Urothelium cell line (cell line): ENCODE data around the gene ZNF830.
A peak's percentile ranks its signal among the peaks of the same experiment; 100 is the strongest.
"Not testable (repeated sequence)": the region's sequence is repeated elsewhere in the genome, so short reads cannot be mapped to it uniquely, and the experiment has no call there.

Source experiments
- DNase-seq: peaks from one replicate; pipeline ENCODE4 v3.0.0; 2011; ENCODE audit warnings: low spot score, mixed read lengths
- FAIRE-seq: peaks from 2 replicates; lab custom pipeline; 2011; peaks lifted over from hg19 to GRCh38; lab: Jason Lieb, UNC

ZNF830 gene, protein sequence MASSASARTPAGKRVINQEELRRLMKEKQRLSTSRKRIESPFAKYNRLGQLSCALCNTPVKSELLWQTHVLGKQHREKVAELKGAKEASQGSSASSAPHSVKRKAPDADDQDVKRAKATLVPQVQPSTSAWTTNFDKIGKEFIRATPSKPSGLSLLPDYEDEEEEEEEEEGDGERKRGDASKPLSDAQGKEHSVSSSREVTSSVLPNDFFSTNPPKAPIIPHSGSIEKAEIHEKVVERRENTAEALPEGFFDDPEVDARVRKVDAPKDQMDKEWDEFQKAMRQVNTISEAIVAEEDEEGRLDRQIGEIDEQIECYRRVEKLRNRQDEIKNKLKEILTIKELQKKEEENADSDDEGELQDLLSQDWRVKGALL

DNA sequence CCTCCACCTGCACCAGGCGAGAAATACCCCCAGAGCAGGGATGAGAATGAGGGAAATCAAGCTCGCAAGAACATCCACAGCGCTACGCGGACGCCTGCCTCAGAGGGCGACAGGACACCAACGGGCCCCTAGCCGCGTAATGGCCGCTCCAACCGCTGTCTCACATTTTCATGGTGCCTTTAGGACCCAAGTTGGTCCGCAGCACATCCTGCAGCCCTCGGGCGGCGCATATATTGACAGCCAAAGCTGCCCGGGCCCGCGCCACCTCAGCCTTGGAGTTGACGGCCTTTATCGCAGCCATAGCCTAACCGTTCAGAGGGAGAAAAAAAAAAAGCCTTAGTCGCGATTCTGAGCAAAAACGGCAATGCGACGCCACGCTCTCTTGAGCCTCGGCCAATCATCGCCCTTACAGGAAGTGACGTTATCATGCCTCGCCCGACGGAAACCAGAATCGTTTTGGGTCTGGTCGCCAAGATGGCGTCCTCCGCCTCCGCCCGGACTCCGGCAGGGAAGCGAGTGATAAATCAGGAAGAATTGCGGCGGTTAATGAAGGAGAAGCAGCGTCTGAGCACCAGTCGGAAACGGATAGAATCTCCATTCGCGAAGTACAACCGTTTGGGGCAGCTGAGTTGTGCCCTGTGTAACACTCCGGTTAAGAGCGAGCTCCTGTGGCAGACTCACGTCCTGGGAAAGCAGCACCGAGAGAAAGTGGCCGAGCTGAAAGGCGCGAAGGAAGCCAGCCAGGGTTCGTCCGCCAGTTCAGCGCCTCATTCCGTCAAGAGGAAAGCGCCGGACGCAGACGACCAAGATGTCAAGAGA is at the start of gene ZNF830, which contains the start of gene CCT6B:
TSS of gene ZNF830 (plus strand) at position 448 of the 819 bp plus-strand sequence. CDS start at position 475, 27 bp downstream.
TSS of gene CCT6B (minus strand) at position 368 of the 819 bp plus-strand sequence. CDS start at position 301, 67 bp downstream.
- FAIRE-seq (peak; percentile 63), DNase-seq (peak; percentile 95)

DNA sequence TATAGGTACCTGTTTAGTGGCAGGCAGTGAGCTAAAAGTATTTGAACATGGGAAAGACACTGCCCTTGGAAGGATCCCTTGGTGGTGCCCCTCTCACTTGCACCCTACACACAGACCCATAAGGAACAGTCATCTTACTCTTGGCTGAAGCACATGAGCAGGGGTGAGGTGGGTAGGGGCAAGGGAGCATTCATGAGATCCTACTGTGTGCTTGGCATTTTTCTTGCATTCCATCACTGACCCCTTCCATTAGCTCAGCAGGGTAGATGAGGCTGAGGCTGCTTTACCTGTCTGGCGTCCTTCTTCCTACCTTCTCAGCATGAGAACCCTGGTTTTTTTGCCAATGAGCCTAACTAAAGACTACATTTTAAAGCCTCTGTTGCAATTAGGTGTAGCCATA is 48.3 kb upstream of the ZNF830 start:
- no peak for FAIRE-seq
- no peak for DNase-seq

DNA sequence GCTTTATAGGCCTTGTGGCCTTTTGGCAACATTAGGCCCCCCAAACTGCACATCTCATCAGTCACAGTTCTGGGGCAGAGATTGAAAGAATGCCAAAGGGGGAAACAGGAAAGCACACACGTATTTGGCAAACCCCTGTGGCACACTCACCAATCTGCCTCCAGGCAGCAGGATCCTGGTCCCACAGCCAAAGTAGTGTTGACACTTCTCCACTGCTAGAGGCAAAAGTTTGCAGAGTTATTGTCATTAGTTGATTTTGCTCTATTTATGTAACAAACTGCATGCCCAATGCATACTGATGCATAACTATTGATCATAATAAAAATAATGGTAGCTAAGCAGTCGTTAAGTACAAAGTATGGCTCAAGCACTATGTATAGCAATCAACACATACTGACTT is 45.2 kb upstream of the ZNF830 start:
- no peak for DNase-seq
- no peak for FAIRE-seq

DNA sequence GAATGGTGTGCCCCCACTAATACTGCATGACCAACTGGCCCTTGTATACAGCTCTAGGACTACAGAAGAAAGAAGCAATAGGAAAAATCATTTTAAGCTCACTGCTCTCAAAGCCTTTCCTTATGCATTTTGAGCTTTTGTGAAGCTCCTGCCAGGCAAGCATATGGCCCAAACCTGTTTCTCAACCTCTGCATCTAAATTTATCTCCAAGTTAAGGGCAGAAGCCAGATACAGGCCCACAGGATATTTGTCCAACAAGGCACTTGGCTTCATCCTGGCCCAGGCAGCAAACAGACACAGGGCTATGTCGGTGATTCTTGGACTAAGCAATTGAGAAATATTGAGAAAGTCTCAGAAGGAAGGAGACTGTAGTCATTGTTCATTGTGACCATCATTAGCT is 44.0 kb upstream of the ZNF830 start:
- FAIRE-seq: no peak
- DNase-seq: no peak

DNA sequence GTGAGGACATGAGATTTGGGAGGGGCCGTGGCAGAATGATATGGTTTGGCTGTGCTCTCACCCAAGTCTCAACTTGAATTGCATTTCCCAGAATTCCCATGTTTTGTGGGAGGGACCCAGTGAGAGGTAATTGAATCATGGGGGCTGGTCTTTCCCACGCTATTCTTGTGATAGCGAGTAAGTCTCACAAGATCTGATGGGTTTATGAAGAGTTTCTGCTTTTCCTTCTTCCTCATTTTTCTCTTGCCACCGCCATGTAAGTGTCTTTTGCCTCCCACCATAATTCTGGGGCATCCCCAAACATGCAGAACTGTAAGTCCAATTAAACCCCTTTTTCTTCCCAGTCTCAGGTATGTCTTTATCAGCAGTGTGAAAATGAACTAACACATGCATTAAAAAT is 40.7 kb upstream of the ZNF830 start:
- FAIRE-seq (no peak), DNase-seq (no peak)

DNA sequence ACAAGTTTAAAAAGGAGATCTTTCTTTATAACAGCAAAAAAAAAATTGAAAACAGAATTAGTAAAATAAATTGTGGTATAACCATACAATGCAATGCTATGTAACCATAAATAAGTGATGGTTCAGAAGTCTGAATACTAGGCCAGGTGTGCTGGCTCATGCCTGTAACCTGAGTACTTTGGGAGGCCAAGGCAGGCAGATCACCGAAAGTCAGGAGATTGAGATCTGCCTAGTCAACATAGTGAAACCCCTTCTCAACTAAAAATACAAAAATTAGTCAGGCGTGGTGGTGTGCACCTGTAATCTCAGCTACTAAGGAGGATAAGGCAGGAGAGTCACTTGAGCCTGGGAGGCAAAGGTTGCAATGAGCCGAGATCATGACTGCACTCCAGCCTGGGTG is 34.7 kb upstream of the ZNF830 start:
- DNase-seq (no peak), FAIRE-seq (no peak)

DNA sequence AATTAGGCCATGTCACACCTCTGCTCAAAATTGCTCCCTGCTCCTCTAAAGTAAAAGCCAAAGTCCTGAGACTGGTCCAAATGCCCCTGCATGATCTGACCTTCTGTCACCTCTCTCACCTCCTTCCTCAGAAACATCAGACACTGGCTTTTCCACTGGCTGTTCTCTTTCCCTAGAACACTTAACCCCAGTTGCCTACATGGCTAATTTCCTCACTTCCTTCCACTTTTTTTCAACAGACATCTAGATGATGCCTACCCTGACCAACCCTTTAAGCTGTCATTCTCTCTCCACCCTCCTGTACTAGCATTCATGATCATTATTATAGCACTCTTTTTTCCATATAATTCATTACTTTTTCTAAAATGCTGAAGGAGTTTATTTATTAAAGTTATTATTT is 31.1 kb upstream of the ZNF830 start:
- DNase-seq (no peak), FAIRE-seq (no peak)

DNA sequence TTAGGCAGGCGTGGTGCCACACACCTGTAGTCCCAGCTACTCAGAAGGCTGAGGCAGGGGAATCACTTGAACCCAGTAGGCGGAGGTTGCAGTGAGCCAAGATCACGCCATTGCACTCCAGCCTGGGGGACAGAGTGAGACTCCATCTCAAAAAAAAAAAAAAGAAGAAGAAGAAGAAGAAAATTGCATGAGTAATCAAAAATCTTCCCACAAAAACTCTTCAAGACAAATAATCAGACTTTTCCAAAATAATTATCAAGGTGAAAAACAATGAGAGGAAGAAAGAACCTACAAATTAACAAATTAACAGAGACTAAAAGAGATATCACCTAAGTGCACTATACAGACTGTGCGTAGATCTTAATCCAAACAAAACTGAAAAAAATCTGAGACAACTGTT is 10.6 kb upstream of the ZNF830 start:
- not testable (repeated sequence) for DNase-seq, FAIRE-seq

DNA sequence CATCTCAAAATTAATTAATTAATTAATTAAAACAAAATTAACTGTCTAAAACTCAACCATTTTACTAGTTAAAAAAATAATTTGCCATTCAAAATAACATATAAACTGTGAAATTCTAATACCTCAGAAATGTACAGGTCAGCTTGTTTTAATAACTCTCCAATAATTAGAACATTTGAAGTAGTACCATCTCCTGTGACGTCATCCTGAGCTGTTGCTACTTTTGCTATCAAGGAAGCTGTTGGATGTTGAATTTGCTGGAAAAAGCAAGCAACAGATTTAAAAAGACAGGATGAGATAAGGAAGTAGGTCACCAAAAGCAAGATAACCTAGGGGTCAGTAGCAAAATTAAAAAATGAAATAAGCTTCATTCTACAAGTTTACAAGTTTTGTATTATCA is 2.9 kb upstream of the ZNF830 start:
- FAIRE-seq (no peak), DNase-seq (no peak)

DNA sequence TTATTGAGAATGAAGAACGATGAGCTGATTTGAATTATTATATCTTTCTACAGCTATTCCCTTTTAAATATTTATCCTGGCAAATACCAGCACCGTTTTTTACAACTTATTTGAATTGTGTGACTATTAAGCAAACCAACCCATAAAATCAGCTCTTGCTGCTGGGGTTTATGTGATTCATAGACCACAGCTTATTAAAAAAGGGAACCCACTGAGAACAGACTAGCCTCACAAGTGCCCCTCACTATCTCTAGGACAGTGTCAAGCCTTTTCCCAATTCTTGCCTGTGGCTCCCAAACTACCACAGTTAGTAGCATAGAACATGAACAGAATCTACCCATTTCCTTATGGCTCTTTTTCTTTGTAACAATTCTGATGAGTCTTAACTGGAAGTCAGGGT is 12.8 kb downstream of the ZNF830 start:
- no peak for FAIRE-seq
- DNase-seq: no peak

DNA sequence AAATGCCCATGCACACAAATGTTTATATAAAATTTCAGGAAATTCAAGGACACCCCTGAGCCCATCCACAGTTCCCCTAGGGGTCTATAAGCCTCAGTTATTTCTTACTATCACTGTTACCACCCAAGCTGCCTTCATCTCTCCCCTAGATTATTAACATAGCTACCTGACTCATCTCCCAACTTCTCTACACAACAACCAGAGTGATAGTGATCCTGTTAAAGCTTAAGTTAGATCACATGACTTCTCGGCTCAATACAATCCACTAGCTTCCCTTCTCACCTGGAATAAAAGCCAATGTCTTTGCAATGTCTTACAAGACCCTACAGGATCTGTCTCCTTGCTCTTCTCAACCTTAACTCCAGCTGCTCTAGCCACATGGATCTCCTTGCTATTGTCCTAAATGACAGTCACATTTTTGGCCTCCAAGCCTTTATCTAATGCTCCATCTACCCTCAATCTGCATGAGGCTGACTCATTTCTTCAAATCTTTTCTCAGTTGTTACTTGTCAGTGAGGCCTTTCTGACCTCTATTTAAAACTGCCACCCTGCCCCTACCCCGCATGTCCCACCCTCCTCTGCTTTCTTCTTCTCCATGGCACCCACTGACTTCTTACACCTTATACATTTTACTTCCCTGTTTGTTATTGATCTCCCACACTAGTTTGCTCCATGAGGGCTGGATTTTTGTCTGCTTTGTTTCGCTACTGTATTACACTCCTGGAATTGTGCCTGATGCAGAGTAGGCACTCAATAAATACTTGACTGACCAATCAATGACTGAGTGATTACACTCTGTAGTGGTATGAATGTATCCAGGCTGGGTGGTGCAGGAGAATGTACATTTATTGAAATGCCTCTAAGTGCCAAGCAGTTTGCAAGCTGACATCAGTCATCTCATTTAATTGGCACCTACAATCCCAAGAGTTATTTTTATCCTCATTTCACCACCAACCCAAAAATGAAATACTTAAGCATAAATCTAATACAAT is 13.8 kb downstream of the ZNF830 start:
- DNase-seq: no peak
- no peak for FAIRE-seq

DNA sequence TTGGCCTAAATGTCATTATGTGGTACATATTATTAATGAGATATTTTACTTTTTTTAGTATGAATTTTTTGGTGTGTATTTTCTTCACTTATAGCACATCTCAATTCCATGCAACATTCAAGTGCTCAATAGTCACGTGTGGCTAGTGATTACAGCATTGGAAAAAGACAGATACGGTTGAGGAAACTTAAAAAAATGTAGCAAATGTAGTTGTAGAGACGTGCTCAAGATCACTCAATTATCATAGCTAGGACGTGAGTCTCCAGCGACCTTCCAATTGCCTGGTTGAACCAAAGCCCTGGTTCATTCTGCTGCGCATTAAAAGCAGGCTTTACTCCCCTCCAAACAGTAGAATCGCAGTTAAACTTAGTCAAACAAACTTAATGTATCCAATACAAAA is 17.8 kb downstream of the ZNF830 start:
- FAIRE-seq (no peak), DNase-seq (no peak)

DNA sequence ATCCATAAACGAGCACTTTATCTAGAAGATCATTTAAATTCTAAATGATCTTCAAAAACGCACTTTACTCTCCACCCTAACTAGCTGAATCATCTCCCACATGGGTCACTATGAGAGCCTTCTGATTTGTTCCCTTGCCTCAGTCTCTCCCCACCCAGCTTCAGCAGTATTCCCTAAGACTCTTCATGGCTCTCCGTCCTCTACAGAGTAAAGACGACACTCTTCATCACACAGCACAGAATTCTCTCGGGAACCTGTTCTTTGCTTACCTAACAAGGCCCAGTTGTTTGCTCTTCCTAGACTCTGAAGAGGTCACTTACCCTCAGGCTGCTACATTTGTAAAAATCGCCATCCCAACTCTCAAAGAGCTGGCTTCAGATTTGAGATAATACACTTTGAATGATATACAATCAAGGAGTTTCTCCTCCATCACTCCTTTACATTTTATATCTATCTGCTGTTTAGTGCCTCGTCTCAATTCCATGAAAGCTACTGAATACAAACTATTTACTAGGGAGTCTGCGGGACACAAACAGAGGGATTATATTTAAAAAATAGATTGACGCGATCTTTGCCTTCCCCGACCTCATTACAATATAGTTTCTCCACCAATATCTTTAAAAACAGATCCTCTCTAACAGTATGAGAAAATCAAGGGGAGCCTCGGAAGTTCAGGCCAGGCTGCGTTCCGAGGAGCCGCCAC is 18.5 kb downstream of the ZNF830 start:
- DNase-seq (no peak), FAIRE-seq (no peak)

DNA sequence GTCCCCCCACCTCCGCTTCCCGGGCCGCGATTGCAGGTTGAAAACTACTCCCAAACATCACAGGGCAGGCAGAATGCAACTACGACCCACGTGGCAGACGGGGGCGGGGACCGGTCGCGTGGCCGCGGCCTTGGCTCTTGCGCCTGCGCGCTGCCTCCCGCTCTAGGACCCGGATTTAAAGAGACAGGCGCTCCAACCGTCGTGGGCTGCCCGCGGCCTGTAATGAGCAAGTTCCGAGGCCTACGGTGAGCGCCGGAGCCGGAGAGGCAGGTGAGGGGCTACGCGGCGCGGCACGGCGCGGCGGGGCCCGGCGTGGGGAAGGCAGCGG is 19.0 kb downstream of the ZNF830 start, which contains the start of gene LIG3:
TSS of gene LIG3 (plus strand) at position 160 of the 328 bp plus-strand sequence. CDS start 2,494 bp downstream, outside the sequence.
- DNase-seq: peak; percentile 97
- FAIRE-seq: peak; percentile 88

DNA sequence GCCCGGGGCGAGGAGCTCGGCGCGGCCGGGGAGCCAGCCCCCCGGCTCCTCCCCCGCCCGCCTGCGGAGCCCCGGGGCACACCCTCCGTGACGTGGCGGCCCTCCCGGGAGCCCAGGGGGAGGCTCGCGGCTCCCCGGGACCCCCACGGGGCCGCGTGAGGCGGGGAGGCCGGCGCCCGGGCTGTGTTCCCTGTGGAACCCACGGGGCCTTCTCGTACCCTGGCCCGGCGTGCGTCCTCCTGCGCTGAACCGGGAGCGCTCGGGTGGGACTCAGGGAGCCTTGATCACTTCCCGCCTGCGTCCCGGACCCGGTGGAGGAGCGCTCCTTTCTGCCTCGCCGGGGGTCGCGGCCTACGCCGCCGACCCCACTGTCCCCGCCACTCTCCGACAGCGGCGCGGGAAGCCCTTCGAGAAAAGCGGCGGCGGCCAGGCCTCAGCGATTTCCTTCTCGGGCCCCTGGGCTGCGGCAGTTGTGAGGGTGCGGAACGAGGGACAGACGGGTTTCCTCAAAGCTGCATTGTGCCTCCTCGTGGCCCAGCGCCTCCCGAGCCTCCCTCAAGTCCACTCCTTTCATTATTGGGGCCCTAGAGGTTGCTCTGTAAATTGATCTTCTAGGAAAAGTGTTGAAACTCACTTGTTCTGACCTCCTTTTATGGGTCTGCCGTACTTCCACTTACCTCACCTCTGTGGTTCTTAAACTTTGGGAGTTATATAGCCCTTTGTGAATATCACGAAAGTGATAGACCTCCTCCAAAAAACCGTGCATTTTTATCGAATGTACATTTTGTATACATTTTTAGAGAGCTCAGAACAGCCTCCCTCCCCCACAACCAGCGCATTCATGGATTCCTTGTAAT is 19.6 kb downstream of the ZNF830 start:
- FAIRE-seq (no peak), DNase-seq (peak; percentile 90)

DNA sequence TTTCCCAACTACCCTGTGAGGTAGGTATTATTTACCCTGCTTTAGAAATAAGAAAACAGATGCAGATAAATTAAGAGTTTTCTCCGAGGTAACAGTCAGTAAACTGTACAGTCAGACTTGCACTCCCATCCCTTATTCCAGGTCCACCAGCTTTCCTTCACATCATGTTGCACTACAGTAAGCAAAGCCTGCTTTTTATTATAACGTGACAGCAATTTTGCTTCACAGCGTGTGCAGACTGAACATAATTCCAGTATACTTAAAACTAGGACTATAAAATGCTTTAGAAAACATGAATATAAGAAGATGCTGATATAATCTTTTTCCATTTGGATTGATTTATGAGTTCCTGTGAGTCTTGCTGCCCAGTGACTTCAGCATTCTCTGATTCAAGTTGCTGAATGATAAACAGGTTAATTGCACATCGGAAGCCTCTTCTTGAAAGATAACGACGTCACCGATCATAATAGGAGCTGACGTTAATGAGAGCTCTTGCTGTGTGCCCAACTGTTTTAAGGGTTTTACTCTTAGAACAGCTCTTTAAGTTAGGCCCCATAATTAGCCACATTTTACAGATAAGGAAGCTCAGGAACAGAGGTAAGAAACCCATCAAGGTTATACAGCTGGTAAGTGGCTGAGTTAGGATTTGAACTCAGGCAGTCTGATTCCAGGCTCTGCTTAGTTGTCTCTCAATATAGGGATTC is 20.4 kb downstream of the ZNF830 start:
- FAIRE-seq: no peak
- no peak for DNase-seq

DNA sequence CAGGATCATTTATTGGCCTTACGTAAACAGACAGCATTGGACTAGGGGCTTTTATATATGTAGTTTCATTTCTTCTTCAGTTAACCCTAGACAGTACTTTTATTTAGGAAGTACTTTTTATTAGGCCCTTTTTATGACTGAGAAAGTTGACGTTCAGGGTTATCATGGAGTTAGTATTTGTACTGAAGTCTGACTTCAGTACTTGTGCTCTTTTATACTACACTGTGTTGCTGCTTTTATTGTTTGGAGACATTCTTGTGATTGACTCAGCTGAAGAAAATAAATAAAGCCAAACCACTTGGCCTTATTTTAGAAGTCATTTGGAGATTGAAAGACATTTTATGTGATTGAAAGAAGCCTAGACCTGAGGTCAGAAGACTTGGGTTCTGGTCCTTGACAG is 25.9 kb downstream of the ZNF830 start:
- FAIRE-seq (no peak), DNase-seq (no peak)

DNA sequence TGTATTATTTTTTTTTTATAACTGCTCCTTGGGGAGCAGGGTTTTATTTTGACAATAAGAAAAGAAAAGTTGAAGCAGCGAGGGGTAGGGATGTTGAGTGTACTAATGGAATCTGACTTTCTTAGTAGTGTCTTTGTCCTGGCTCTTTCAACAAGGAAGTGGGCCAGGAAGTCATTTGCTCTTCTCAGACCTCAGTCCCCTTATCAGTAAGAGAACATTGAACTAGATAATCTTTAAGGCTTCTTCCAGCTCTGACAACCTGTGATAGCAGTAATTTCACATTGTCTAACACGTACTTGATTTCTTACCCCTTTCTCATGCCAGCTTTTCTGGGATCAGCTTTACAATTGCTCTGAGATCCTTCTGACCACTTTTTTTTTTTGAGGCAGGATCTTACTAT is 27.3 kb downstream of the ZNF830 start:
- FAIRE-seq (no peak), DNase-seq (no peak)

DNA sequence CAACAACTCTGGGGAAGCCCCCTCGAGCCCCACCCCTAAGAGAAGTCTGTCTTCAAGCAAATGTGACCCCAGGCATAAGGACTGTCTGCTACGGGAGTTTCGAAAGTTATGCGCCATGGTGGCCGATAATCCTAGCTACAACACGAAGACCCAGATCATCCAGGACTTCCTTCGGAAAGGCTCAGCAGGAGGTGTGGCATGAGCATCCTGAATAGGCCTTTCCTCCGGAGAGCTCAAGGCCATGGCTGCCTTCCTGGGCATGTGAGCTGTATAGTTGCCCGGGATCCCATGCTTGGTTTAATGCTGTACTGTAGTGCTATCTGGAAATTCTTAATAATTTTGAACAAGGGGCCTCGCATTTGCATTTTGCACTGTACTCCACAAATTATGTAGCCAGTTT is 28.1 kb downstream of the ZNF830 start:
- no peak for FAIRE-seq

More for the DNA sequence above, 28.1 kb downstream of the ZNF830 start:
- no peak for DNase-seq
